Measurements from ENCODE around the gene SOX8. TPM values are rescaled to one million over a fixed set of nuclear protein-coding genes. Genes with fewer than 3 reads are reported as not detected.

The SOX8 gene
- total RNA-seq, 1 experiment from 2014 or later: 1.4 TPM

- ChIA-PET POLR2A (ENCODE audit: low non-redundant PET) (no interaction called here), CTCF (no interaction called here)
- intact Hi-C loops (cut with micrococcal nuclease; ENCODE audit: unreplicated experiment): no loop called here
- no peak for DNase-seq (ENCODE audit: low spot score)
- Histone ChIP-seq H3K4me3 (ENCODE audit: low read depth, low read length, poor library complexity, severe bottlenecking) (no peak overlapping the region), H3K9me3 (ENCODE audit: low read depth, low read length, poor library complexity, severe bottlenecking) (no peaks in the 10 kb centered on the region), H3K27me3 (replicated peaks; ENCODE audit: insufficient read depth, low read depth, low read length, poor library complexity) (no peaks in the 10 kb centered on the region), H3K27ac (ENCODE audit: low read depth, low read length, poor library complexity, severe bottlenecking) (no peak overlapping the region), H3K36me3 (ENCODE audit: insufficient read depth, low read length, poor library complexity, severe bottlenecking) (no peaks in the 10 kb centered on the region), H3K4me1 (ENCODE audit: insufficient read depth, low read length, poor library complexity, severe bottlenecking) (peaks cover 12% of the 10 kb centered on the region)
- no peak for TF ChIP-seq CTCF (conservative IDR thresholded peaks at IDR 0.05; ENCODE audit: low read depth, low read length)
- TF ChIP-seq EZH2 (IDR thresholded peaks at IDR 0.05; ENCODE audit: borderline replicate concordance, low read depth, low read length, poor library complexity, severe bottlenecking): no peak
- BruUV-seq (replicated peaks): no TSS peak
These were observed 8.2 kb upstream of the SOX8 start for GRCh38 chr16:973366-973765.

GRCh38 chr16:974001-974601, 7.5 kb upstream of the SOX8 start:
- no peak for DNase-seq (ENCODE audit: low spot score)
- POLR2A ChIA-PET (ENCODE audit: low non-redundant PET): no interaction called here
- CTCF ChIA-PET: no interaction called here
- intact Hi-C loops (cut with micrococcal nuclease; ENCODE audit: unreplicated experiment): no loop called here
- Histone ChIP-seq H3K9me3 (ENCODE audit: low read depth, low read length, poor library complexity, severe bottlenecking) (no peaks in the 10 kb centered on the region), H3K4me3 (ENCODE audit: low read depth, low read length, poor library complexity, severe bottlenecking) (no peak overlapping the region), H3K4me1 (ENCODE audit: insufficient read depth, low read length, poor library complexity, severe bottlenecking) (peaks cover 10% of the 10 kb centered on the region), H3K36me3 (ENCODE audit: insufficient read depth, low read length, poor library complexity, severe bottlenecking) (no peaks in the 10 kb centered on the region), H3K27ac (ENCODE audit: low read depth, low read length, poor library complexity, severe bottlenecking) (no peak overlapping the region), H3K27me3 (replicated peaks; ENCODE audit: insufficient read depth, low read depth, low read length, poor library complexity) (no peaks in the 10 kb centered on the region)
- BruUV-seq (replicated peaks): no TSS peak
- TF ChIP-seq CTCF (conservative IDR thresholded peaks at IDR 0.05; ENCODE audit: low read depth, low read length) (no peak), EZH2 (IDR thresholded peaks at IDR 0.05; ENCODE audit: borderline replicate concordance, low read depth, low read length, poor library complexity, severe bottlenecking) (no peak)

- ChIA-PET POLR2A (ENCODE audit: low non-redundant PET) (no interaction called here), CTCF (no interaction called here)
- H3K27ac ChIP-seq (ENCODE audit: low read depth, low read length, poor library complexity, severe bottlenecking): no peak overlapping the region
- H3K9me3 ChIP-seq (ENCODE audit: low read depth, low read length, poor library complexity, severe bottlenecking): no peaks in the 10 kb centered on the region
- no peak for DNase-seq (ENCODE audit: low spot score)
- H3K27me3 ChIP-seq (replicated peaks; ENCODE audit: insufficient read depth, low read depth, low read length, poor library complexity): no peaks in the 10 kb centered on the region
- H3K36me3 ChIP-seq (ENCODE audit: insufficient read depth, low read length, poor library complexity, severe bottlenecking): no peaks in the 10 kb centered on the region
- intact Hi-C loops (cut with micrococcal nuclease; ENCODE audit: unreplicated experiment): no loop called here
- TF ChIP-seq EZH2 (IDR thresholded peaks at IDR 0.05; ENCODE audit: borderline replicate concordance, low read depth, low read length, poor library complexity, severe bottlenecking) (no peak), CTCF (conservative IDR thresholded peaks at IDR 0.05; ENCODE audit: low read depth, low read length) (no peak)
- no TSS peak for BruUV-seq (replicated peaks)
- H3K4me3 ChIP-seq (ENCODE audit: low read depth, low read length, poor library complexity, severe bottlenecking): no peak overlapping the region
- H3K4me1 ChIP-seq (ENCODE audit: insufficient read depth, low read length, poor library complexity, severe bottlenecking): peaks cover 4% of the 10 kb centered on the region
These were observed 6.8 kb upstream of the SOX8 start for GRCh38 chr16:974611-975261.
